ENCODE measurements around the gene UBE2L3. TPM values are rescaled to one million over a fixed set of nuclear protein-coding genes. Genes with fewer than 3 reads are reported as not detected.

UBE2L3 gene
- total and polyA plus RNA-seq, 2 experiments from 2014 or later: 86.3 to 136 TPM

DNA sequence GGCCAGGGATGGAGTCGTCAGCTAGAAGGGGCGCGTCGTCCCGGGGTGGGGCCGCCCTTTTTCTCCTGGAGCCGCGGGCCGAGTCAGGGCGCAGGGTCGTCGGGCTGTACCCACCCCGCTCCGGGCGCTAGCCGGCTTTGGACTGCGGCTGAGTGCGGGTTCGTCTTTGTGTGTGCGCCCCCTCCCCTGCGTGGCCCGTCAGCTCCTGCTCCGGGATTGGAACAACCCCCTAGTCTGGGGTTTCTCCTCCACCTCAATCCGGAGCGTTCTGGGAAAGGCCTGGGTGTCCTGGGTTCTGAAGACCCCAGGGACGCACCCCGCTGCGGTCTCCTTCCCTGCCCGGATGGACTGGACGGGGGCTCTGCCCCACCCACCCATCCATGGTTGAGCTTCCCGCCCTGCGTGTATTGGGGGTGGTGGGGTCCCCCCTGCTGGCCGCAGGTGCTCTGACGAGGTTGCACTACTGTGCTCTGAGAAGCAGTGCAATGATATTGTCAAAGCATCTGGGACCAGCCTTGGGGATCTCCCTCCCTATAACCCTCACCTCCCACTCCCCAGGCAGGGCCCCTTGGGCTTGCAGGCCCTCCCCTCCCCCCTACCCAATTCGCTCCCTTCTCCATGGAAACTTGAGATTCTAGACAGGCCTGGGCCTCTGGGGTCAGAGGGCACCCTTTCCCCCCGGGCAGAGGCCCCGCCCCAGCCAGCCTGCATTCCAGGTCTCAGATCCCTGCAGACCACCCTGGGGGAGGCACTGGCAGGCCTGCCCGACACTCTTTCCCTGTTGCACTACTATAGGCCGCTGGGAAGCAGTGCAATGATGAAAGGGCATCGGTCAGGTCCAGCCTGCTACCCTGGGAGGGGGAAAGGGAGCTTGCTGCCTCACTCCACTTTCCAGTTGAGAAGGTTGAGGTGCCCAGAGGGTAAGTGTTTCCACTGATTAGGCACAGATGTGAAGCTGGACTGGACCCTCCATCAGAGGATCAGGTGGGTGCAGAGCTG lies 85.3 kb downstream of the UBE2L3 start (continued):
- TF ChIP-seq, protein P1, sequence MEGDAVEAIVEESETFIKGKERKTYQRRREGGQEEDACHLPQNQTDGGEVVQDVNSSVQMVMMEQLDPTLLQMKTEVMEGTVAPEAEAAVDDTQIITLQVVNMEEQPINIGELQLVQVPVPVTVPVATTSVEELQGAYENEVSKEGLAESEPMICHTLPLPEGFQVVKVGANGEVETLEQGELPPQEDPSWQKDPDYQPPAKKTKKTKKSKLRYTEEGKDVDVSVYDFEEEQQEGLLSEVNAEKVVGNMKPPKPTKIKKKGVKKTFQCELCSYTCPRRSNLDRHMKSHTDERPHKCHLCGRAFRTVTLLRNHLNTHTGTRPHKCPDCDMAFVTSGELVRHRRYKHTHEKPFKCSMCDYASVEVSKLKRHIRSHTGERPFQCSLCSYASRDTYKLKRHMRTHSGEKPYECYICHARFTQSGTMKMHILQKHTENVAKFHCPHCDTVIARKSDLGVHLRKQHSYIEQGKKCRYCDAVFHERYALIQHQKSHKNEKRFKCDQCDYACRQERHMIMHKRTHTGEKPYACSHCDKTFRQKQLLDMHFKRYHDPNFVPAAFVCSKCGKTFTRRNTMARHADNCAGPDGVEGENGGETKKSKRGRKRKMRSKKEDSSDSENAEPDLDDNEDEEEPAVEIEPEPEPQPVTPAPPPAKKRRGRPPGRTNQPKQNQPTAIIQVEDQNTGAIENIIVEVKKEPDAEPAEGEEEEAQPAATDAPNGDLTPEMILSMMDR (conservative IDR thresholded peaks at IDR 0.05; ENCODE audit: low read depth in 2 of 2): 0 out of 4 replicates have a peak, but pooled peaks of 1 of the 2 experiments have one; percentile 15
- no peak for TF ChIP-seq CREB1 (CRISPR knock-in tag; IDR thresholded peaks at IDR 0.05; ENCODE audit: low read depth)

DNA sequence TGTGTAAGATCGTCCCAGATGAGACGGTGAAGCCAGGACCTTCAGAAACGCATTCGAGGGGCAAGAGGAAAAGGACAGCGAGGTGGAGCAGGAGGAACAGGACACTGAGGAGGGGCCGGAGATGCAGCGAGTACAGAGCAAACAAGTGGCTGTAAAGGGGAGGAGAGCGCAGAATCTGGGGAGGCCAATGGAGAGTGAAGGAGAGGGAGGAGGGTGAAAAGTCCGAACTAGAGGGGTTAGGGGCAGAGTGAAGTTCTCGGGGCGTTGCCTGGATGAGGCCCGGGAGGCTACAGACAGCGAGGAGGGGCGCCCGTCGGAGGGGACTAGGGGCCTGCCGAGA lies 89.5 kb downstream of the UBE2L3 start:
- Histone ChIP-seq H3K36me3 (ENCODE audit: insufficient read depth) (peaks cover 13% of the 10 kb centered on the region; the same call in 1 of the 2 replicates), H3K4me2 (peak overlapping the region; percentile 87), H3K9me2 (ENCODE audit: insufficient read depth) (no peaks in the 10 kb centered on the region), H4K20me1 (replicated peaks; ENCODE audit: insufficient read depth) (no peaks in the 10 kb centered on the region; the same call in 1 of the 2 replicates), H3K27me3 (ENCODE audit: insufficient read depth) (no peaks in the 10 kb centered on the region), H3K79me2 (replicated peaks; ENCODE audit: insufficient read depth) (peaks cover 7% of the 10 kb centered on the region), H3F3A (replicated peaks; ENCODE audit: low read depth) (peaks cover 39% of the 10 kb centered on the region), H2AFZ (peak overlapping the region; percentile 52; the same call in 1 of the 2 replicates), H3K27ac (ENCODE audit: low read depth) (peak overlapping the region; percentile 86), H3K4me1 (ENCODE audit: insufficient read depth) (peaks cover 16% of the 10 kb centered on the region), H3K4me3 (peak overlapping the region; percentile 69)
- DNase-seq (ENCODE audit: low spot score) (peak; percentile 85), ATAC-seq (peak; percentile 41)
- Mint-ChIP-seq H3K9me3 (no peaks in the 10 kb centered on the region), H3K27me3 (ENCODE audit: insufficient read depth, low read depth, poor library complexity) (peaks cover 16% of the 10 kb centered on the region), H3K4me3 (peak overlapping the region; percentile 66), H3K27ac (peak overlapping the region; percentile 34; the same call in 1 of the 2 replicates), H3K4me1 (peaks cover 20% of the 10 kb centered on the region), H3K36me3 (ENCODE audit: low read depth) (peaks cover 26% of the 10 kb centered on the region)
- TF ChIP-seq EZH2 (IDR thresholded peaks at IDR 0.05; ENCODE audit: low read depth, unreplicated experiment) (no peak), POLR2AphosphoS5 (IDR thresholded peaks at IDR 0.05; ENCODE audit: low read depth) (no peak), JUNB (IDR thresholded peaks at IDR 0.05; ENCODE audit: unreplicated experiment) (no peak), CREB1 (CRISPR knock-in tag; IDR thresholded peaks at IDR 0.05; ENCODE audit: low read depth) (no peak), STAT1 (IDR thresholded peaks at IDR 0.05; ENCODE audit: unreplicated experiment) (no peak), EZH2phosphoT487 (IDR thresholded peaks at IDR 0.05; ENCODE audit: unreplicated experiment) (no peak), ZNF114 (CRISPR knock-in tag; IDR thresholded peaks at IDR 0.05) (no peak)
- TF ChIP-seq, protein P2, sequence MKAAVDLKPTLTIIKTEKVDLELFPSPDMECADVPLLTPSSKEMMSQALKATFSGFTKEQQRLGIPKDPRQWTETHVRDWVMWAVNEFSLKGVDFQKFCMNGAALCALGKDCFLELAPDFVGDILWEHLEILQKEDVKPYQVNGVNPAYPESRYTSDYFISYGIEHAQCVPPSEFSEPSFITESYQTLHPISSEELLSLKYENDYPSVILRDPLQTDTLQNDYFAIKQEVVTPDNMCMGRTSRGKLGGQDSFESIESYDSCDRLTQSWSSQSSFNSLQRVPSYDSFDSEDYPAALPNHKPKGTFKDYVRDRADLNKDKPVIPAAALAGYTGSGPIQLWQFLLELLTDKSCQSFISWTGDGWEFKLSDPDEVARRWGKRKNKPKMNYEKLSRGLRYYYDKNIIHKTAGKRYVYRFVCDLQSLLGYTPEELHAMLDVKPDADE (IDR thresholded peaks at IDR 0.05): no peak
- TF ChIP-seq, protein P3, sequence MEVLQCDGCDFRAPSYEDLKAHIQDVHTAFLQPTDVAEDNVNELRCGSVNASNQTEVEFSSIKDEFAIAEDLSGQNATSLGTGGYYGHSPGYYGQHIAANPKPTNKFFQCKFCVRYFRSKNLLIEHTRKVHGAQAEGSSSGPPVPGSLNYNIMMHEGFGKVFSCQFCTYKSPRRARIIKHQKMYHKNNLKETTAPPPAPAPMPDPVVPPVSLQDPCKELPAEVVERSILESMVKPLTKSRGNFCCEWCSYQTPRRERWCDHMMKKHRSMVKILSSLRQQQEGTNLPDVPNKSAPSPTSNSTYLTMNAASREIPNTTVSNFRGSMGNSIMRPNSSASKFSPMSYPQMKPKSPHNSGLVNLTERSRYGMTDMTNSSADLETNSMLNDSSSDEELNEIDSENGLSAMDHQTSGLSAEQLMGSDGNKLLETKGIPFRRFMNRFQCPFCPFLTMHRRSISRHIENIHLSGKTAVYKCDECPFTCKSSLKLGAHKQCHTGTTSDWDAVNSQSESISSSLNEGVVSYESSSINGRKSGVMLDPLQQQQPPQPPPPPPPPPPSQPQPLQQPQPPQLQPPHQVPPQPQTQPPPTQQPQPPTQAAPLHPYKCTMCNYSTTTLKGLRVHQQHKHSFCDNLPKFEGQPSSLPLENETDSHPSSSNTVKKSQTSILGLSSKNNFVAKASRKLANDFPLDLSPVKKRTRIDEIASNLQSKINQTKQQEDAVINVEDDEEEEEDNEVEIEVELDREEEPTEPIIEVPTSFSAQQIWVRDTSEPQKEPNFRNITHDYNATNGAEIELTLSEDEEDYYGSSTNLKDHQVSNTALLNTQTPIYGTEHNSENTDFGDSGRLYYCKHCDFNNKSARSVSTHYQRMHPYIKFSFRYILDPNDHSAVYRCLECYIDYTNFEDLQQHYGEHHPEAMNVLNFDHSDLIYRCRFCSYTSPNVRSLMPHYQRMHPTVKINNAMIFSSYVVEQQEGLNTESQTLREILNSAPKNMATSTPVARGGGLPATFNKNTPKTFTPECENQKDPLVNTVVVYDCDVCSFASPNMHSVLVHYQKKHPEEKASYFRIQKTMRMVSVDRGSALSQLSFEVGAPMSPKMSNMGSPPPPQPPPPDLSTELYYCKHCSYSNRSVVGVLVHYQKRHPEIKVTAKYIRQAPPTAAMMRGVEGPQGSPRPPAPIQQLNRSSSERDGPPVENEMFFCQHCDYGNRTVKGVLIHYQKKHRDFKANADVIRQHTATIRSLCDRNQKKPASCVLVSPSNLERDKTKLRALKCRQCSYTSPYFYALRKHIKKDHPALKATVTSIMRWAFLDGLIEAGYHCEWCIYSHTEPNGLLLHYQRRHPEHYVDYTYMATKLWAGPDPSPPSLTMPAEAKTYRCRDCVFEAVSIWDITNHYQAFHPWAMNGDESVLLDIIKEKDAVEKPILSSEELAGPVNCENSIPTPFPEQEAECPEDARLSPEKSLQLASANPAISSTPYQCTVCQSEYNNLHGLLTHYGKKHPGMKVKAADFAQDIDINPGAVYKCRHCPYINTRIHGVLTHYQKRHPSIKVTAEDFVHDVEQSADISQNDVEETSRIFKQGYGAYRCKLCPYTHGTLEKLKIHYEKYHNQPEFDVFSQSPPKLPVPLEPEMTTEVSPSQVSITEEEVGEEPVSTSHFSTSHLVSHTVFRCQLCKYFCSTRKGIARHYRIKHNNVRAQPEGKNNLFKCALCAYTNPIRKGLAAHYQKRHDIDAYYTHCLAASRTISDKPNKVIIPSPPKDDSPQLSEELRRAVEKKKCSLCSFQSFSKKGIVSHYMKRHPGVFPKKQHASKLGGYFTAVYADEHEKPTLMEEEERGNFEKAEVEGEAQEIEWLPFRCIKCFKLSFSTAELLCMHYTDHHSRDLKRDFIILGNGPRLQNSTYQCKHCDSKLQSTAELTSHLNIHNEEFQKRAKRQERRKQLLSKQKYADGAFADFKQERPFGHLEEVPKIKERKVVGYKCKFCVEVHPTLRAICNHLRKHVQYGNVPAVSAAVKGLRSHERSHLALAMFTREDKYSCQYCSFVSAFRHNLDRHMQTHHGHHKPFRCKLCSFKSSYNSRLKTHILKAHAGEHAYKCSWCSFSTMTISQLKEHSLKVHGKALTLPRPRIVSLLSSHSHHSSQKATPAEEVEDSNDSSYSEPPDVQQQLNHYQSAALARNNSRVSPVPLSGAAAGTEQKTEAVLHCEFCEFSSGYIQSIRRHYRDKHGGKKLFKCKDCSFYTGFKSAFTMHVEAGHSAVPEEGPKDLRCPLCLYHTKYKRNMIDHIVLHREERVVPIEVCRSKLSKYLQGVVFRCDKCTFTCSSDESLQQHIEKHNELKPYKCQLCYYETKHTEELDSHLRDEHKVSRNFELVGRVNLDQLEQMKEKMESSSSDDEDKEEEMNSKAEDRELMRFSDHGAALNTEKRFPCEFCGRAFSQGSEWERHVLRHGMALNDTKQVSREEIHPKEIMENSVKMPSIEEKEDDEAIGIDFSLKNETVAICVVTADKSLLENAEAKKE (CRISPR knock-in tag; IDR thresholded peaks at IDR 0.05): no peak
- TF ChIP-seq, protein P1 (conservative IDR thresholded peaks at IDR 0.05; ENCODE audit: low read depth in 2 of 2): no peak
